NCI-H1436 treated with DMSO at 0.1 percent for 48 hours (cell line): Measurements from ENCODE around the gene ZNF470.
A peak's percentile ranks its signal among the peaks of the same experiment; 100 is the strongest.

ENCODE experiments used
- DNase-seq: peaks from one replicate; lab custom pipeline; 2025; lab: John Stamatoyannopoulos, UW

ZNF470 gene

DNA sequence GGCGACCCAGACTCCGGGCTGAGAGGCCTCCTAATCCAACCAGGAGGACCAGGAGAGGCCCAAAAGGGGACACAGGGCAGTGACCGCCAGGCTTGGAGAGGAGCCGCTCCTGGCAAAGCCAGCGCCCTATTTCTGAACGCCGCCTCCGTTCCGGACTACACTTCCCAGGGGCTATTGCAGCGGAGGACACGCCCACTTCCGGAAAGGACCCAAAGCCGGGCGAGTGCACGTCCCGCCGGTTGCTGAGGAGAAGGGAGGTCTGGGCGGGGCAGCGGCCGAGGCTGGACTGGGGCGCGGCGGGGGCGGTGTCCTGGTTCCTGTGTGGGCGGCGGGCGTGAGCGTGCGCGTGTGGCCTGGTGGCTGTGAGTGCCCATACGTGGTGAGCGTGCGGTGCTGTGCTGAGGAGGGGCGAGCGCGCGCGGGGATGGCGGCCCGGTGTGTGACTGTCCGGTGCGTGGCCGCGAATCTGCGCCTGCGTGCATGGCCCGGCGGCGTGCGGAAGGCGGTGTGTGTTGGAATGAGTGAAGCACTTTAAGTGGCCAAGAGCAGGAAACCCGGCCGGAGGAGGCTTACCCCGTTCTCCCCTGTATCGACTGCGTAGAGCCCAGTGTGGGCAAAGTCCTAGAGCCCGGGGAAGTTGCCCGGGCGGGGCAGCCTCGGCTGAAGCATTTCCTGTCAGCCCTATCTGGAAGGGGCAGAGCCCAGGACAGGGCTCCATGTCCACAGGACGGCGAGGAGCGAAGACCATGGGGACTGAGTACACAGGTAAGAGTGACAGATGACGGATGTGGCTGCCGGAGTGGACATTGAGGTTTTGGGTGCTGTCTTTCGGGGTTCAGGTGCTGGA lies at the start of gene ZNF470:
TSS of gene ZNF470 (plus strand) at position 195 of the 847 bp plus-strand sequence. CDS start 2,844 bp downstream, outside the sequence.
- DNase-seq: peak; percentile 39

DNA sequence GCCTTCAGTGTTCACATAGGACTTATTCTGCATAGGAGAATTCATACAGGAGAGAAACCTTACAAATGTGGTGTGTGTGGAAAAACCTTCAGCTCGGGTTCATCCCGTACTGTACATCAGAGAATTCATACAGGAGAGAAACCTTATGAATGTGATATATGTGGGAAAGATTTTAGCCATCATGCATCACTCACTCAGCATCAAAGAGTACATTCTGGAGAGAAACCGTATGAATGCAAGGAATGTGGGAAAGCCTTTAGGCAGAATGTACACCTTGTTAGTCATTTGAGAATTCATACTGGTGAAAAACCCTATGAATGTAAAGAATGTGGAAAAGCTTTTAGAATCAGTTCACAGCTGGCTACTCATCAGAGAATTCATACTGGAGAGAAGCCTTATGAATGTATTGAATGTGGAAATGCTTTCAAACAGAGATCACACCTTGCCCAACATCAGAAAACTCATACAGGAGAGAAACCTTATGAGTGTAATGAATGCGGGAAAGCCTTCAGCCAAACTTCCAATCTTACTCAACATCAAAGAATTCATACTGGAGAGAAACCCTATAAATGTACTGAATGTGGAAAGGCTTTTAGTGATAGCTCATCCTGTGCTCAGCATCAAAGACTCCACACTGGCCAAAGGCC lies 41.9 kb upstream of the ZNF470 start:
- DNase-seq: no peak

DNA sequence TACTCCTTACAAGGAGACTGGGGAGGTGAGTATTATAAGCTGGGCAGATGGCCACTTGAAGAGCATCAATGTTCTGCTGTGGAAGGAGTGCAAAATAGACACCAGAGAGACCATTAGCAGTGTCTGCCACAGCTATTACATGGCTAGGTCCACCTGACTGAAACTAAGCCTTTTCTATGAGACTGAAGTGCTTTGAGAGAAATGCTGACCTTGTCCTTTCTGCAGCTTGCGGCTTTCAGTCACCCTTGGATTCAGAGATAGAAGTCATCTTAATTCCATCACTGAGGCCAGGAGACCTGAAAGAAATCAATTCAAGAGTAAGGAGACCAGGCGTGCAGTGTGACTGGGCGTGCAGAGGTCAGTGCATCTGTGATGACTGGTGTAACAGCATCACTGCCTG lies 29.8 kb upstream of the ZNF470 start:
- no peak for DNase-seq

DNA sequence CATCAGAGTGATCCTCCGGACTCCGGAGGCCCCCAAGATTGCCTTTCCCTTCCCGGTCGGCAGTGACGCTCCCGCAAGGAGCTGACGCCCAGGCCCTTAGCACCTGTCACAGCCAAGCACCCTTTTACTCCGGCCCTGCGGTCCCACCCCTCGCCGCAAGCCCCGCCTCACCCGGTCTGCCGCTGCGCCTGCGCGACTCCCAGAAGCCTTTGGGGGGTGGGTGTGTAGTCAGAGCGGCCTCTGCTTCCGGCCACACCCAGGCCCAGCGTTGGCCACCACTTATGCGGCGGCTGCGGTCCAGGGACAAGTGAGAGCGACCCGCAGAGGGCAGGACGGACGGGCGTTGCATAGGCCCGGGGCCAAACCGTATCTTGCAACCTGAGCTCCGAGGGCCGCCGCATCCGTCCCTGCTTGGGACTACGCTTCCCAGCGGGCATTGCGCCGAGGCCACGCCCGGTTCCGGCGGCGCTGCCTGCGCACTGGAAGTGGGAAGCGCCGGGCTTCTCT lies 29.0 kb upstream of the ZNF470 start:
- peak; percentile 78 for DNase-seq

DNA sequence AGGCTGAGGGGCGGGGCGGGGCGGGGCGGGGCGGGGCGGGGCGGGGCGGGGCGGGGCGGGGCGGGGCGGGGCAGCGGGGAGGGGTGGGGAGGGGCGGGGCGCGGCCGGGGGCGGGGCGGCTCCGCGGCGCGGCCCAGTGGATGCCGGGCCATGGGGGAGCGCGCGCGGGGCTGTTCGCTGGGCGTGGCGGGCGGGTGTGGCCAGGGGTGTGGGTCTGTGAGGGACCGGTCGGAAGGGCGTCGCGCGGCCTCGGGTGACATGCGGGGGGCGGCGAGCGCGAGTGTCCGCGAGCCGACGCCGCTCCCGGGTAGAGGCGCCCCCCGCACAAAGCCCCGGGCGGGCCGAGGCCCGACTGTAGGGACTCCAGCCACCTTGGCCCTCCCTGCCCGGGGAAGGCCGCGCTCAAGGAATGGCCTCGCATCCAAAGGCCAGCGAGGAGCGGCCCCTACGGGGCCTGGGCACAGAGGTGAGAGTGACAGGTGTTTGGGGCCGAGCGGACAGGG lies 28.5 kb upstream of the ZNF470 start, which contains the start of gene ZFP28:
TSS of gene ZFP28 (plus strand) at position 188 of the 503 bp plus-strand sequence. CDS start at position 259, 71 bp downstream.
- peak; percentile 66 for DNase-seq

DNA sequence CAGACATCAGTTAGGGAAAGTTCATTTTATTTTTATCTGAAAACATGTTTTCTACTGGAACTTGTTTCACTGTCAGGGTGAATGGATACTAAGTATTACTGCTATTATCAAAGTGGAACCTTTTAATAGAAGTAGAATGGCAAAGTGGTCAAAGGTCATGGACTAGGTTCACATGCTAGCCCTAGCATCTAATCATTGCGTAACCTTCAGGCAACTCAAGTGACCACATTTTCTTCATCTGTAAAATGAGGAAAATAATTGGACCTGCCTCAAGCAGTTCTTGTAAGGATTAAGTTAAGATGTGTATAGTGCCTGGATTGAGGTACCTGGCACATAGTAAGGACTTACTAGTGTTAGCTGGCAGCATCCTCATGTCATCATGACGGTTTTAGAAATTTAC lies 23.5 kb upstream of the ZNF470 start:
- no peak for DNase-seq

DNA sequence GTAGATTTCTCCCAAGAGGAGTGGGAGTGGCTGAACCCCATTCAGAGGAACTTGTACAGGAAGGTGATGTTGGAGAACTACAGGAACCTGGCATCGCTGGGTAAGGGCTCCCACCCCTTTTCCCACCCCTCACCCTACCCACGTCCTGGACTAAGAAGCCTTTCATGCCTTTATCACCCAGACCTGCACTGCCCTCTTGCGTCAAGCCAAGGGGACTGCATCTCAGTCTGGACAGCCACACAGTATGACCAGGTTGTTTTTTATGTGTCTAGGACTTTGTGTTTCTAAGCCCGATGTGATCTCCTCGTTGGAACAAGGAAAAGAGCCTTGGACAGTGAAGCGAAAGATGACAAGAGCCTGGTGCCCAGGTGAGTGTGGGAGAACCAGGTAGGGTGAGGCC lies 19.7 kb upstream of the ZNF470 start:
- no peak for DNase-seq

DNA sequence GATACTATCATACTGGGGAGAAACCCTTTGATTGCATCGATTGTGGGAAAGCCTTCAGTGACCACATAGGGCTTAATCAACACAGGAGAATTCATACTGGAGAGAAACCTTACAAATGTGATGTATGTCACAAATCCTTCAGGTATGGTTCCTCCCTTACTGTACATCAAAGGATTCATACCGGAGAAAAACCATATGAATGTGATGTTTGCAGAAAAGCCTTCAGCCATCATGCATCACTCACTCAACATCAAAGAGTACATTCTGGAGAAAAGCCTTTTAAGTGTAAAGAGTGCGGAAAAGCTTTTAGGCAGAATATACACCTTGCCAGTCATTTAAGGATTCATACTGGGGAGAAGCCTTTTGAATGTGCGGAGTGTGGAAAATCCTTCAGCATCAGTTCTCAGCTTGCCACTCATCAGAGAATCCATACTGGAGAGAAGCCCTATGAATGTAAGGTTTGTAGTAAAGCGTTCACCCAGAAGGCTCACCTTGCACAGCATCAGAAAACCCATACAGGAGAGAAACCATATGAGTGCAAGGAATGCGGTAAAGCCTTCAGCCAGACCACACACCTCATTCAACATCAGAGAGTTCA lies 12.9 kb upstream of the ZNF470 start:
- DNase-seq: no peak

DNA sequence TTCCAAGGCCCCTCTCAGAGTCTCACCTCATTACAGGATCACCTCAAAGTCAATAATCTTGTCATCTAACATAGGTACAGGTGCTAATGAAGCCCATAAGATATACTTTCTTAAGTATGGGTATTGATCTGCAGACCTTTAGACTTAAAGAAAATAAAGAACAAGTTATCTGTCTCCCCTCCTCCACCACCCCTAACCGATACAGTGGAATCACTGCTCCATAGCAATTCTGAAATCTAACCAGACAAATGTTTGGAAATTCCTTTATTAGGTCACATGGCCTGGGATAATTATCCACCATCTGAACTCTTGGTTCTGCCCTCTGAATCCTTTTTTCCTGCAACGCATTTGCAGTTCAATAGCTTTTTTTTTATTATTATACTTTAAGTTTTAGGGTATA lies 4.5 kb upstream of the ZNF470 start:
- DNase-seq: no peak

DNA sequence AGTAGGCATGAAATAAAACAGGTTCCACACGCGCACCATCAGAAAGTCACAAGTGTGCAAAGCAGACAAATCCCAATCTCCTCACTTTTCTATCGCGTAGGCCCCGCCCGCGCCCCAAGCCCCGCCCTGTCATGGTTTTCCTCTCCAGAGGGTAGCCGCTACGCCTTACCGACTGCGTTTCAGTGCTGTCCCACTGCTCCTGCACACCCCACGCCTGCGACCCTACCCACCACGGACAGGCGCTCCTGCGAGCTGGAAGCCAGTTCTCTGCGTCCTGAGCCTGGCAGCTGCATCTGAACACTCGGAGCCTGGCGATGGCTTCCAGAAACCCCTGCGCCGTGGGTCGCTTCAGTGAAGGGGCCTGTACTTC lies 379 bp upstream of the ZNF470 start:
- DNase-seq: no peak

DNA sequence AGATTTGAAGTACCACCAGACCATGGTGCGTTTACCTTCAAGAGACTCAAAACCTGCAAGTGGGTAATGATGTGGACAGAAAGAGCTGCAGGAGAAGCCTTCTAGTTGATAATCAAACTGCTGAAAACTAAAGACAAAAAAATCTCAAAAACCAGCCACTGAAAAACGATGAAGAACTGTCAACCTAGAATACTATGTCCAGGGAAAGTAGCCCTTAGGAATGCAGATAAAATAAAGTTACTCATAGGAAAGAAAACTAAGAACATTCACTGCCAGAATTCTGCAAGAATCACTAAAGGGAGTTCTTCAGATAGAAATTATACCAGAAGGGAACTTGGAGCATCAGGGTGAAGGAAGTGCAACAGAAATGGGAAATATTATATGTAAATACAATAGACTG lies 5.3 kb downstream of the ZNF470 start:
- DNase-seq: no peak

DNA sequence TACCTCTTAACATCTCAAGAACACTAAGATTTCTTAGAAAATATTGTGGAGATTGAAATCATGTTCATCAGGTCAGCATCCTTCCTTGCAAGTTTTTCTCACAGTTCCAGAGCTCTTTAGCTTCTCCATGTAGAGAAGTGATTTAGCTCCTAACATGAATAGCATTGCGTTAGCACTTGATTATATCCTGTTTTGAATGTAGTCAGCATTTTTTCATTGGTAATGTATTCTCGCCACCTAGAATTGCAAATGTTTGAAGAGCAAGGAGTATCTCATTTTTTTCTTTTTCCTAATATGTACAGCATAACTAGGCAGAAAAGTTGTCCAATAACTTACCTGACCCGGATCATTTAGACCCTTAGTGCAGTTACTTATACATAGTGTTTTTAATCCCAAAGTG lies 6.6 kb downstream of the ZNF470 start:
- no peak for DNase-seq

DNA sequence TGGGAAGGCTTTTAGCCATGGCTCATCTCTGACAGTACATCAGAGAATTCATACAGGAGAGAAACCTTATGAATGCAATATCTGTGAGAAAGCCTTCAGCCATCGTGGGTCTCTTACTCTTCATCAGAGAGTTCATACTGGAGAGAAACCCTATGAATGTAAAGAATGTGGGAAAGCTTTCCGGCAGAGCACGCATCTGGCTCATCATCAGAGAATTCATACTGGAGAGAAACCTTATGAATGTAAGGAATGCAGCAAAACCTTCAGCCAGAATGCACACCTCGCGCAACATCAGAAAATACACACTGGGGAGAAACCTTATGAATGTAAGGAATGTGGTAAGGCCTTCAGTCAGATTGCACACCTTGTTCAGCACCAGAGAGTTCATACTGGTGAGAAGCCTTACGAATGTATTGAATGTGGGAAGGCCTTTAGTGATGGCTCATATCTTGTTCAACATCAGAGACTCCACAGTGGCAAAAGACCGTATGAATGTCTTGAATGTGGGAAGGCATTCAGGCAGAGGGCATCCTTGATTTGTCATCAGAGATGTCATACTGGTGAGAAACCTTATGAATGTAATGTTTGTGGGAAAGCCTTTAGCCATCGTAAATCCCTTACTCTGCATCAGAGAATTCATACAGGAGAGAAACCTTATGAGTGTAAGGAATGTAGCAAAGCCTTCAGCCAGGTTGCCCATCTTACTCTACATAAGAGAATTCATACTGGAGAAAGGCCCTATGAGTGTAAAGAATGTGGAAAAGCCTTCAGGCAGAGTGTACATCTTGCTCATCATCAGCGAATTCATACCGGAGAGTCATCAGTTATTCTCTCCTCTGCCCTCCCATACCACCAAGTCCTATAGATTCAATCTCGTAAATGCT lies 10.7 kb downstream of the ZNF470 start:
- DNase-seq: no peak

DNA sequence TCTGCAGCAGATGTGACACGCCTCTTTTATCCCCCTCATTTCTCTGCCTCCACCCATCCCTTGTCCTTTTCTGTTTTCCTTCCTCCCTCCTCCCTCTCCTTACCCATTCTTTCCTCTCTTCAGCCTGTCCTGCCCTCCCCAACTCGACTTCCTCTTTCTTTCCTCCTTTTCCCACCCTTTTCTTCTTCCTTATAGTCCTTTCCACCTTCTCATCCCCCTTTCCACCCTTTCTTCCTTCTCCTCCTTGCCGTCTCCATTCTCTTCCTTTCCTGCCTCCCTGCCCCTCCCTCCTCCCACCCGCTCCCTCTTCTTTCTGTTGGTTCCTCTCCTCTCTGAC lies 27.1 kb downstream of the ZNF470 start:
- no peak for DNase-seq

DNA sequence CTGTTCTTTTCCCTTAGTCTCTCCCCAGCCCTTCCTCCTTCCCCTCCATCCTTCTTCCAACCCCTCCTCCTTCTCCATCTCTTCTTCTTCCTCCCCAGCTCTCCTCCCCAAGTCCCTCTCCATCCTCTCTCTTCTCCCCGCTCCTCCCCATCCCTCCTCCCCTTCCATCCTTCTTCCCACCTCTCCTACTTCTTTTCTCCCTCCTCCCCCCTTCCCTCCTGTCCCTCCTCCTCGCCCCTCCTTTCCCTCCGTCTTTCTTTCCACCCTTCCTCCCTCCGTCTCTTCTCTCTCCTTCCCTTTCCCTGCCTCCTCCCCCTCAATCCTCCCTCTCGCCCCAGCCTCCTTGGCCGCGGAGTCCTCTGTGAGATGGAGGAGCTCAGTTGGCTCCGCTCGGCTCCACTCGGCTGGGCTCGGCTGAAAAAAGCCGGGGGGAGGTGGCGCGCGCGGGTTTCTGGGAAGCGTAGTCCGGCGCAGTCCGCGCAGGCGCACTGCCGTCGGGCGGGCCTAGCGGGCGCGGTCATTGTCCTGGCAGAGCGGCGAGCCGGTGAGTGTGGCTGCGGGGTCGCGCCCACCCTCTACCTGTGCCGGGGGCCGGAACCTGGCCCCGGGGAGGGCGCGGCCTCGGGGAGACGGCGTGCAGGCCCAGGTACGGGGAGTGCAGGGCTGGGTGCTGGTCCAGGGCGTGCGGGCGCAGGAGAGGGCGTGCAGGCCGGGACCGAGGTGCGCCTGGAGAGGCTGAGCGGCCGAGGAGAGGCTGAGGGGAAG lies 27.7 kb downstream of the ZNF470 start, which contains the start of gene ZNF71:
TSS of gene ZNF71 (plus strand) at position 520 of the 765 bp plus-strand sequence. CDS start 6,257 bp downstream, outside the sequence.
- DNase-seq: peak; percentile 42

DNA sequence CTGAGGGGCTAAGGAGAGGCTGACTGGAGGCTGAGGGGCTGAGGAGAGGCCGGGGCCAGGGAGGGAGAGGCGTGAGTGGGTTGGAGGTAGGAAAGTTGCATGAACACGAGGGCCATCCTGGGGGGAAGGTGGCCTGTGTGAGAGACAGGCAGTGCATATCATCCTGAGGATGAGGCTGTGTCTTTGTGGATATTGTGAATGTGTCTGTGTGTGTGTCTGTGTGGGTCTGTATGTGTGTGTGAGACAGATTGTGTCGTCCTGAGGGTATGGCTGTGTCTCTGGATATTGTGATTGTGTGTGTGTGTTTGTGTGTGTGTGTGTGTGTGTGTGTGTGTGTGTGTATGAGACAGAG lies 28.3 kb downstream of the ZNF470 start:
- DNase-seq: no peak

DNA sequence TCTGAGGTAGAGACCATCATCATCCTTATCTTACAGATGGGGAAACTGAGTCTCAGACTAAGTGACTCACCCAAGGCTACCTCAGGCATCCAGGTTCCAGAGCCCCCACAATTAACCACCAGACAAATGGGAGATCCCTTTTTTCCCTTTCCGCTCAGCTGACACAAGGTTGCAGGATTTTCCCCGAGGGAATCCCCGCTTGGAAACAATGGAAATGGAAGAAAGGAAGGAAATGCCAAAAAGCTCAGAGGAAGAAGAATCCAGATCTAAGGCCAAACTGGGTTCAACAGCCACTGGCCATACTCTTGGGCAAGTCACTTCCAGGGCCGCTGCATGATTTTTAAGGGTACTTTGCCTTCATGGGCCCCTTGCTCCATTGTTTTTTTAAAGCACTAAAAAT lies 29.4 kb downstream of the ZNF470 start:
- no peak for DNase-seq

DNA sequence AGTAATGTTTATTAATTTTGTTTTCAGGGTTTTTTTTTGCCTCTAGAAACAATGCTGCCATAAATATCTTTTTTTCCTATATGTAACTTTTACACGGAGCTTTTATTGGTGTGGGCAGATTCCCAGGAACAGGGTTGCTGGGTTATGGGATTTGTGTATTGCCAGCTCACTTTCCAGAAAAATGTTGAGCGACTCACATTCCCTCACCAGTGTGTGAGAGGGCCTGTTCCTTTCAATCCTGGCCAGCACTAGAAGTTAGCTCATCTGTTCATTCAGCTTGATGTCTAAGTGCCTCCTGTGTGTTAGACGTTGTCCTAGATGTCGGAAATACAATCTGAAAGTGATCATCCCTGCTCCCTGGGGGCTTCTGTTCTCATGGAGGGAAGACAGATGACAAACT lies 30.4 kb downstream of the ZNF470 start:
- DNase-seq: no peak

DNA sequence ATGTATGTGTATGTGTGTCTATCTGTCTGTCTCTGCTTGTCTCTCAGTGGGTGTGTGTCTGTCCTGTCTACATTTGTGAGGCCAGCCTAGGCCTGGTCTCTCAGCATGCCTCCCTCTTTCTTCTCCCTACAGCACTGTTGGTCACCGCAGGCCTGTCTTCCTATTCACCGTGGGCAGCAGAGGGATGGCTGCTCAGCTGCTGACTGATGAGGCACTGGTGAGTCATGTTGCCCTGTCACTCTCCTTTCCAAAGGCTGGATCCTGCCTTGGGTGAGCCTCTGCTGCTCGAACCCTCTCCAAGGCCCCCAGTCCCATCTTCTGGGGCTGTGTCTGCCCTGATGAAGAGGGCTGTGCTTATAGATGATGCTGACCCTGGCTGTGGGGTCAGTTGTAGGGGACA lies 34.1 kb downstream of the ZNF470 start:
- DNase-seq: no peak

DNA sequence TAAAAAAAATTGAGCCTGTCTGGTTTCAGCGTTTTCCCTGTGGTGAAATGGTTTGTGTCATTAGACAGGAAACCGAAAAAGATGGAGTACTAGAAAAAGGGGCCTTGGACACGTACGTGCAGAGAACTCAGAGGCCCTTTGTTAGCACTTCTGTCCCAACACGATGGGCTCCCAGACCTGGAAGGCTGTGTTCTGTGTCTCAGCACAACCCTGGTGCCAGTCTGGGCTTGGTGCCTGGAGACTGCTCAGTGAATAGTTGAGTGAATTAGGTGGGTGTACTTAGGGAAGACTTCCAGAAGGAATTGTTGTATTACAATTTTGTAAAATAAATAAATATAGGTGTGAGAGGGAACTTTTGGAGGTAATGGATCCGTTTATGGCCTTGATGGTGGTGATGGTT lies 36.6 kb downstream of the ZNF470 start:
- DNase-seq: no peak
